Stimulated activated CD4-positive, alpha-beta T cell treated with anti-CD3 and anti-CD28 coated beads, Interleukin-15, amount 100 ng/mL, for 48 hours (primary cell): ENCODE measurements around the gene YPEL1.
"Not testable (repeated sequence)": the region's sequence is repeated elsewhere in the genome, so short reads cannot be mapped to it uniquely, and the experiment has no call there.

ENCODE experiments used
- DNase-seq, 2 donors: peaks; one replicate each; pipeline ENCODE4 v3.0.0-alpha.2; 2020; ENCODE audit warnings: low read depth in 2 of 2

The YPEL1 gene

DNA sequence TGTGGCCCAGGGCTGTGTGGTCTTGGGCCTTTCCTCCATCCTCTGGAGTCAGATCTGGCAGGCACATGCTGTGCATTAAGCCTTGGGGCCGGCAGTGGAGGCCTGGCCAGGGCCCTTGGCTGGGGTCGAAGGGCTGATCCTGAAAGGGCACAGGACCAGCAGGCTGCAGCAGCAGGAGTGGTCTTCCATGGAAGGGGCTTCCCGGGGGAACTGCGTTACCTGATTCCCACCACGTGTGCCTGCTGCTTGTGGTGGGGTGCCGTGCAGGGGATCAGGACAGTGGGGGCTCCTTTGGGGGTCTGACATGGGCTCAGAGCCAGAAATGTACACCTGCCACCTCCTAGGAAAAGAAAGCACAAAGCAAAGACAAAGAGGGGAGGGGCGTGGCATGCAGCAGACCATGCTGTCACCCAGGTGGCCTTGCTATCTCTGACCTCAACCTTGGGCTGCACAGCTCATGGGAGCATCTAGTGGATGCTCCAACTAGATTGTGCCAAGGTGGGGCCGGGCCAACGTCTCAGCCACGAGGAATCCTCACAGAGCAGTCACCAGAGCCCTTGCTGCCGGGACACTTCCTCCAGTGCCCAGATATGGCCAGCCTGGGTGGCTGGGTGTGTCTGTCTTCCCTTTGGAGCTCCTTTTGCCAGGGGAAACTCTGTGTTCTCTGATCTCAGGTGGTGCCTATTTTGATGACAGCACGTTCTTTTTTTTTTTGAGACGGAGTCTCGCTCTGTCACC, 17.9 kb upstream of the YPEL1 start:
- no peak for DNase-seq

DNA sequence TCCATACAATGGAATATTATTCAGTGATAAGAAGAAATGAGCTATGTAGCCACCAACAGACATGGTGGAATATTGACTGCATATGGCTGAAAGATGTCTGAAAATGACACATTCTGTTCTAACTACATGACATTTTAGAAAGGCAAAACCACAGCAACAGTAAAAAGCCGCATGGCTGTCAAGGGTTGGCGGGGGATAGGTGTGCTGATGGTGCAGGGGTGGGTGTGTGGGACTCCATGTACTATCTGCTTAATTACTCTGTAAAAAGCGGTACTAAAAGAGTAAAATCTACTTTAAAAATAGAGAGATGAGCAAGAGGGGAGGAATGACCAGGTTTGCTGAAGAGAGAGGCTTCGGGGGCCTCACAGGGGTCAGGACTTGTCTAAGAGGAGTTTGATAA, 16.7 kb upstream of the YPEL1 start:
- no peak for DNase-seq

DNA sequence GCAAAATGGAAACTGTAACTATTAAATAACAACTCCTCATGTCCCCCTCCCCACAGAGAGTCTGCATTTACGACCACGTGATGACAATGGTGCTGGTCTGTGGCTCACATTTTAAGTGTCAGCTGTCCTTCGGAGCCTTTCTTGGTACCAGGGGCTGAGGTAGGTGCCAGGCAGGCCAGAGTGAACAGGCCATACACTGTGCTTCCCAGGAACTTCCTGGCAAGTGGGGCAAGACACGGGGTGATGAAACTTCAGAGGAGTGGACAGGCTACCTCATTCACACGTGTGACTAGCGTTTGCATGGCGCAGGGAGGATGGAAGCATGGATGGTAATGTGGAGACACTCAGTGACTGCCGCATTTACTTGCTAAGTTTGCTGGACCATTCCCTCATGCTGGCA, 10.4 kb upstream of the YPEL1 start:
- DNase-seq = no peak

GRCh38 chr22:21744917-21745316, 9.3 kb upstream of the YPEL1 start:
- DNase-seq = not testable (repeated sequence)

DNA sequence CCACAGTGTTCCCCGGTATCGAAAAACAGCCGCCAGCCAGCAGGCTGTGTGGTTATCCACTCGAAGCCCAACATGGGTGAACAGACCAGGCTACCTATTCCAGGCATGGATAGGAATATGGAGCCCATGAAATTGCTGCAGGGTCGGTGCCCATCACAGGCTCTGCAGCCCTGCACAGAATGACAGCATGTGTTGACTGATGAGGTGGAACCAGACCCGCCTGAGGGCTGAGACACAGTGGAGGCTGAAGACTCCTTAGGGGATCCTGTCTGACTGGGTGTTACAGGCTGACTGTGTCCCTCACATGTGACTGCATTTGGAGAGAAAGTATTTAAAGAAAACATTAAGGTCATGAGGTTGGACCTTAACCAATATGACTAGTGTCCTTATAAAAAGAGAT, 6.2 kb upstream of the YPEL1 start:
- DNase-seq = no peak

- DNase-seq = no peak
These were observed 5.5 kb upstream of the YPEL1 start for GRCh38 chr22:21741059-21741458.

DNA sequence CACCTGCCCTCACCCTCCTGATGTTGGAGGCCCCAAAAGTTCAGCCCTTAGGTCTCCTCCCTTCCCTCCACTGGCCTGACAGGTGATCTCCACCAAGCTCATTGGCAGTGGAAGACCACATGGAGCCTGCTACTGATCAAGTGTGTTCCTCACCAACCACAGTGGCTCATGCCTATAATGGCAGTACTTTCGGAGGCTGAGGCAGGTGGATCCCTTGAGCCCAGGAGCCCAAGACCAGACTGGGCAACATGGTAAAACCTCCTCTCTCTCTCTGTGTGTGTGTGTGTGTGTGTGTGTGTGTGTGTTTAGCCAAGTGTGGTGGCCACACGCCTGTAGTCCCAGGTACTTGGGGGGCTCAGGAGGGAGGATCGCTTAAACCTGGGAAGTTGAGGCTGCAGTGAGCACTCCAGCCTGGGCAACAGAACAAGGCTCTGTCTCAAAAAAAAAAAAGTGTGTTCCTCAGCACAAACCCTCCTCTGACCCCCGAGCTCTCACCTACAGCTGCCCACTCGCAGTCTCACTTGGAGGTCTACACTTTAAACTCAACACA, 4.3 kb upstream of the YPEL1 start:
- no peak for DNase-seq

GRCh38 chr22:21738966-21739365, 3.4 kb upstream of the YPEL1 start:
- DNase-seq = no peak

- no peak for DNase-seq
These were observed 2.5 kb upstream of the YPEL1 start for GRCh38 chr22:21738081-21738480.

GRCh38 chr22:21736948-21737347, 1.4 kb upstream of the YPEL1 start:
- DNase-seq = no peak

- DNase-seq = no peak
These were observed 569 bp upstream of the YPEL1 start for GRCh38 chr22:21736084-21736642.

GRCh38 chr22:21734540-21735199, 924 bp downstream of the YPEL1 start:
- no peak for DNase-seq

DNA sequence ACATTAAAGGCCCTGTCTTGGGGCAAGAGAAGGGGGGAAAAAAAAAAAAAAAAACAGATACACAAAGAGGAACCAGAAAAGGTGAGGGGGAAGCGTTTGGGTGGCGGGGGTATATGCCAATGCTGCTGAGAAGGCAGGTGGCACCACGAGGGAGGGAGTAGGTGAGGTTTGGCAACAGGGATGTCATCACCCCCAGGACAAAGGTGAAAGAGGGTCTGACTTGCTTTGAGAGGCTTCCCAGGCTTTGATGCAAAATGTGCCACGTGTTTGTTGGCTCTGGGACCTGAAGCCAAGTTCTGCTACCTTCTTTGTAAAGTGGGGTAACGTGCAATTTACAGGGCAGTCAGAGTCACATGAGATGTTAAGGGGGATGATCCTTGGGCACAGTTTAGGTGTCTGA, 4.1 kb downstream of the YPEL1 start:
- DNase-seq = no peak

- DNase-seq = no peak
These were observed 4.9 kb downstream of the YPEL1 start for GRCh38 chr22:21730535-21731308.

DNA sequence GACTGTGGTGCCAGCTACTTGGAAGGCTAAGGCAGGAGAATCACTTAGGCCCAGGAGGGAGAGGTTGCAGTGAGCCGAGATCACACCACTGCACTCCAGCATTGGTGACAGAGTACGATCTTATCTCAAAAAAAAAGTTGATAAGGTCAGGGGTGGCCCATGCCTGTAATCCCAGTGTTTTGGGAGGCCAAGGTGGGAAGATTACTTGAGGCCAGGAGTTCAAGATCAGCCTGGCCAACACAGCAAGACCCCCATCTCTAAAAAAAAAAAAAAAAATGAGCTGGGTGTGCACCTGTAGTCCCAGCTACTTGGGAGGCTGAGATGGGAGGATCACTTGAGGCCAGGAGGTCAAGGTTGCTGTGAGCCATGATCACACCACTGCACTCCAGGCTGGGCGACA, 6.4 kb downstream of the YPEL1 start:
- not testable (repeated sequence) for DNase-seq

GRCh38 chr22:21728270-21728669, 7.3 kb downstream of the YPEL1 start:
- DNase-seq = no peak

DNA sequence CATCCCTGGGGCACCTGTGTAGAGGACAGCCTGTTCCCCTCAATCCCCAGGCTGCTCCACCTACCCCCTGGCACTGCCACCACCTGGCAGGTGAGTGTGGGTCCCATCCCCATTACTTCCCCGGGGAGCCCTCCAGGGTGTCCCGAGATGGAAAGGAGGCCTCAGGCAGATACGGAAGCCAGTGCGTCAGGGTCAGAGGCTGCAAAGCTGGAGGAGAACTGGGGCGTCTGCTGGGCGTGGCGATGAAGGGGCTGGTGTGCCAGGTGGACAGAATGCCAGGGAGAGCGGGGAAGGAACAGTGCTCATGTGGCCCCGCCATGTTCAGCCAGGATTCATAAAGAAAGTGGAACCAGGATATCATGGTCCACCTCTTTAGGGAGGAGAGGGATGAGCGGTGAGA, 7.8 kb downstream of the YPEL1 start:
- DNase-seq = no peak

- no peak for DNase-seq
These were observed 8.4 kb downstream of the YPEL1 start for GRCh38 chr22:21727159-21727558.

GRCh38 chr22:21726650-21727049, 8.9 kb downstream of the YPEL1 start:
- DNase-seq = peak; percentile 14 to 15

DNA sequence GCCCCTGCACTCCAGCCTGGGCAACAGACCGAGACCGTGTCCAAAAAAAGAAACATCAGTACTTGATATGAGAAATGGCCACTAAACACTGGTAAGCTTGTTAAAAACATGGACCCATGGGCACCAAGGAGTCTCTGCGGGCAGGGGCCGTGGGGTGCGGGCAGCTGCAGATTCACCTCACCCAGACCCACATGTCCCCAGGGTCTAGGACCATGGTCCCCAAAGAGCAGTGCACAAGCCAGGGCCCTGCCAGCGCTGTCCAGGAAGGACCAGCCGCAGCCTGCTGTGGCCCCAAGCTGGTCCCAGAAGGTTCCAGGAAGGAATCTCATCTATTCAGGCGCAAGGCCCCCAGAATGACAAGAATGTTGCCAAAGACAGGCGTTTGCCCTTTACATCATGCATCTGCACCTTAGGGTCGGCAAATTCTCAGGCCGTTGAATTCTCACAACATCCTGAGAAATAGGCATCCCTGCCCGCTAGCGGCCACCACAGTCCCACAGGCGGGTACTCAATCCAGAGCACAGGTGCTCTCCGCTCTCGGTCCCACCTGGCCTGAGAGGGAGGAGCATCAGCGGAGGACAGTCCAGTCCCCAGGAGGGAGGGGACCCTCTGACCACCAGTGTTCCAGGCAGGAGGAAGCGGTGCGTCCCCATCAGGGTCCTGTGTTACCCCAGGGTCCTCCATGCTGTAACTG, 9.5 kb downstream of the YPEL1 start:
- no peak for DNase-seq

- DNase-seq = not testable (repeated sequence)
These were observed 11.1 kb downstream of the YPEL1 start for GRCh38 chr22:21724496-21724895.
